ENCODE results near the gene ITGA11. TPM values are rescaled to one million over a fixed set of nuclear protein-coding genes. Genes with fewer than 3 reads are reported as not detected.

Gene ITGA11
- total RNA-seq, 1 donor from 2014 or later = 0.22 TPM

DNA sequence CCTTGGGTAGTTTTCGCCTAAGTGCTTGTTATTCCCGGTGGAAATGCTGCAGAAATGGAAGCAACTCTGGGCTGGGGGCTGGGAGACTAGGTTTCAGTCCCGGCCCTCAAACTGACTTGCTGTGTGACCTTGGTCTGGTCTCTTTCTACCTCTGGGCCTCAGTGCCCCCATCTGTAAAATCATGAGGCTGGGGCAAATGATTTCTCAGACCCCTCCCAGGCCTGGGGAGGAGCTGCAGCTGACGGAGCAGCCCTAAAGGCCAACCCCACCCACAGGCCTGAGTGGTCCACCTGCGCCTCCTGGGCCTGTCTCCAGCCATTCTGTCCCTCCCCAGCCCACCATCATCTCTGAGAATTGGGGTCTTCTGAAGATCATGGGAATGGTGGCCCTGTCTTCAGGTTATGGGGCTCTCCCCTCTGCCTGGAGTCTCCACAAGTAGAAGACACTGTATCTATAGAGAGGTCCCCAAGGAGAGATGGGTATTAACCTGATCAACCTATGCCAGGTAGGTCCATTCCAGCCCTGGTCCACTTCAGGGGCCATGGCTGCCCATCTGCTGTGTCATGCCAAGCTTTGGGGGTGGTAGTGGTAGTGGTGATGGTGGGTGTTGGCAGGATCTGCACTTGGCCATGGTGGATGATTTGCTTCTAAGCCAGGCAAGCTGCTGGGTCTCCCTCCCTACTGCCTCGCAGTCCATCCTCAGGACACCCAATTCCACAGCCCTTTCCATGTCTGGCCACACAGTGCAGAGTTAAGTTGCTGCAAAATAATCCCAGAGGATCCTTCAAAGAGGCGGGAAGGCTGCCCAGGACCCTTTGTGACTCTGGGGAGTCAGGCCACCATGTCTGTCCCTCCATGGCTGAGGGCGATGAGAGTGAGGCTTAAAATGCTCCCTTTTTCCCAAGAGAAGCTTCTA lies 46.0 kb downstream of the ITGA11 start:
- no peak for DNase-seq
- TF ChIP-seq, protein P1, sequence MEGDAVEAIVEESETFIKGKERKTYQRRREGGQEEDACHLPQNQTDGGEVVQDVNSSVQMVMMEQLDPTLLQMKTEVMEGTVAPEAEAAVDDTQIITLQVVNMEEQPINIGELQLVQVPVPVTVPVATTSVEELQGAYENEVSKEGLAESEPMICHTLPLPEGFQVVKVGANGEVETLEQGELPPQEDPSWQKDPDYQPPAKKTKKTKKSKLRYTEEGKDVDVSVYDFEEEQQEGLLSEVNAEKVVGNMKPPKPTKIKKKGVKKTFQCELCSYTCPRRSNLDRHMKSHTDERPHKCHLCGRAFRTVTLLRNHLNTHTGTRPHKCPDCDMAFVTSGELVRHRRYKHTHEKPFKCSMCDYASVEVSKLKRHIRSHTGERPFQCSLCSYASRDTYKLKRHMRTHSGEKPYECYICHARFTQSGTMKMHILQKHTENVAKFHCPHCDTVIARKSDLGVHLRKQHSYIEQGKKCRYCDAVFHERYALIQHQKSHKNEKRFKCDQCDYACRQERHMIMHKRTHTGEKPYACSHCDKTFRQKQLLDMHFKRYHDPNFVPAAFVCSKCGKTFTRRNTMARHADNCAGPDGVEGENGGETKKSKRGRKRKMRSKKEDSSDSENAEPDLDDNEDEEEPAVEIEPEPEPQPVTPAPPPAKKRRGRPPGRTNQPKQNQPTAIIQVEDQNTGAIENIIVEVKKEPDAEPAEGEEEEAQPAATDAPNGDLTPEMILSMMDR (IDR thresholded peaks at IDR 0.05; ENCODE audit: partially characterized antibody, unreplicated experiment) = no peak
- H3K4me3 Mint-ChIP-seq (ENCODE audit: unreplicated experiment) = no peak overlapping the region
- H3K27me3 Mint-ChIP-seq (ENCODE audit: unreplicated experiment) = peaks cover 3% of the 10 kb centered on the region
- H3K36me3 Mint-ChIP-seq (ENCODE audit: unreplicated experiment) = no peaks in the 10 kb centered on the region
- H3K4me1 Mint-ChIP-seq (ENCODE audit: low read depth, unreplicated experiment) = peaks cover 5% of the 10 kb centered on the region
- peaks cover 2% of the 10 kb centered on the region for H3K9me3 Mint-ChIP-seq (ENCODE audit: unreplicated experiment)
- H3K27ac Mint-ChIP-seq (ENCODE audit: unreplicated experiment) = no peak overlapping the region

DNA sequence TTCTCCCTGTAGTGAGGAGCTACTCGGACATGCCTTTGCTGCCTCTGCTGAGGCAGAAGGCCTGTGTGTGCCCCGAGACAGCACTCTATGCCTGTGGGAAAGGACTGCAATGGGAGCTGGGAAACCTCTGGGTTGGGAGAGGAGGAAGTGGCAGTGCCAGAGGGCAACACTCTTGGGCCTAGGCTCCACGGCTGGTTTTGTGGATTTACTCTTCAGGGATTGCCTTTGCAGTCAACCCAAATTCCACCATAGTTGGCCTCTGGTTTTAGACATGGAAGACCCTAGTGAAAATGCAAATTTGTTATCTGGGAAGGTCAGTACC lies 46.8 kb downstream of the ITGA11 start:
- H3K27me3 Mint-ChIP-seq (ENCODE audit: unreplicated experiment) = peaks cover 3% of the 10 kb centered on the region
- TF ChIP-seq, protein P1 (IDR thresholded peaks at IDR 0.05; ENCODE audit: partially characterized antibody, unreplicated experiment) = no peak
- no peaks in the 10 kb centered on the region for H3K36me3 Mint-ChIP-seq (ENCODE audit: unreplicated experiment)
- peaks cover 2% of the 10 kb centered on the region for H3K9me3 Mint-ChIP-seq (ENCODE audit: unreplicated experiment)
- no peak overlapping the region for H3K27ac Mint-ChIP-seq (ENCODE audit: unreplicated experiment)
- DNase-seq = no peak
- peaks cover 5% of the 10 kb centered on the region for H3K4me1 Mint-ChIP-seq (ENCODE audit: low read depth, unreplicated experiment)
- no peak overlapping the region for H3K4me3 Mint-ChIP-seq (ENCODE audit: unreplicated experiment)

DNA sequence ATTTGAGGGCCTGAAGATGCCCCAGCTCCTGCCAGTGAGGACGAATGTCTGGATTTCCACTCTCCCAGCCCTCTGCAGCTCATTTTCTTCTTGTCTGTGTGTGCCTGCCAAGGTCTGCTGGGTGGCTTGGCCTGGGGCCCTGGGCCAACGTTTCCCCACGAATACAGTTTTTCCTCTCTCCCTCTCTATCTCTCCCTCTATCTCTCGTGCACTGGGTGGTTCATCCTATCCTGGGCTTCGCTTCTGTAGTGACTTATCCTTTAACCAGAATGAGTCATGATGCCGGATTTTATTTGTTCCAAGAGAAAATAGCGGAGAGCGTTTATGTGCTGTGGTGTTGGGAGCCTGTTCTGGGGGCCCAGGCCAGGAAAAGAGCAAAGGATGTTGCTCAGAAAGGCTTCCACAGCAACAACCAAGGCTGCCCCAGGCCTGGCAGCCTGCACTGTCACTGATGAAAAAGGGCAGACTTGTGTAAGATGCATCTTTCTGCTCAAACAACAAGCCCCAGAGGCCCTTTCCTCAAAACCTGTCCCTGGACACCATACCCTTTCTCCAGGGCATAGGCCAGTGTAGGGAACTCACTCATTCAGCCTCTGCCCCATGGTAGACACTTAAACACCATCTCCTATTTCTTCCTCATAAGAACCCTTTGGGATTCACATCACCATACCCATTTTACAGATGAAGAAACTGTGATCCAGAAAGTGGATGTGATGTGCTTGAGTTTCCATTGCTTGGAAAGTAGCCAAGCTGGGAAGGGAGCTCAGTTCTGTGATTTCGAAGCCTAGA lies 47.3 kb downstream of the ITGA11 start:
- Mint-ChIP-seq H3K9me3 (ENCODE audit: unreplicated experiment) (no peaks in the 10 kb centered on the region), H3K27me3 (ENCODE audit: unreplicated experiment) (peaks cover 3% of the 10 kb centered on the region), H3K4me1 (ENCODE audit: low read depth, unreplicated experiment) (no peaks in the 10 kb centered on the region), H3K36me3 (ENCODE audit: unreplicated experiment) (no peaks in the 10 kb centered on the region), H3K27ac (ENCODE audit: unreplicated experiment) (no peak overlapping the region), H3K4me3 (ENCODE audit: unreplicated experiment) (no peak overlapping the region)
- TF ChIP-seq, protein P1 (IDR thresholded peaks at IDR 0.05; ENCODE audit: partially characterized antibody, unreplicated experiment) = no peak
- no peak for DNase-seq

DNA sequence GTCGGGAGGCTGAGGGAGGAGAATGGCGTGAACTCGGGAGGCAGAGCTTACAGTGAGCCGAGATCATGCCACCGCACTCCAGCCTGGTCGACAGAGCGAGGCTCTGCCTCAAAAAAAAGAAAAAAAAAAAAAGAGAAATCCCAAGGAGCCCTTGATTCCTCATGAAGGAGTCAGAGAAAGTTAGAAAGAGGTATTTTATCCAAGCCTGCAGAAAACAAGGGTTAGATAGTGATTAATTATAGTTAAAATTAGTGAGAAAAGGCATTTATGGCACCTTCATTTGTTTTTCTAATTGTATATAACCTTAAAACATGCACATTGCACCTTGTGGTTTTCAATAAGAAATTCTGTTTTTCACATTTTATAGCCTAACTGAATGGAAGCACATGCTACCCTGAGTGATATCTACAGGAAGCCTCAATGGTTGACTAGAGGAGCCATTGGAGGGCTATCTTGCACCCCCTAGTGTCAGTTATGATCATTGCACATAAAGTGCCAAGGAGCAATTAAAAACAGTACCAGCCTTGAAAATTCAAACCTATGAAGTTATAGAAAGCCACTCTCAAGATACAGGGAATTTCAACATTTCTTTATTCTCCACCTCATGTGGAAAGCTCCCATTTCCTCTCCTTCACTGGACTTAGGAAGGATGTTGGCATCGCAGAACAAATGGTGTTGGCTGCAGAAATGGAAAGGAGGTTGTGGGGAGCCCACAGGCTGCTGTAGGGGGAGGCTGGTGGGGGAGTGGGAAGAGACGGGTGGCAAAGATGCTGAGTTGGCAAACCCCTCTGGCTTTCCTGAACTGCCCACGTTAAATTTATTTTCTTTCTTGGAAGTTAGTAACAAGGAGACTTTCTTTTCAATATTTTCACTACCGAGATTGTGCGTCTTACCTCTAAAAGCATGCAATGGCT lies 48.5 kb downstream of the ITGA11 start:
- no peaks in the 10 kb centered on the region for H3K9me3 Mint-ChIP-seq (ENCODE audit: unreplicated experiment)
- no peak for DNase-seq
- H3K4me1 Mint-ChIP-seq (ENCODE audit: low read depth, unreplicated experiment) = no peaks in the 10 kb centered on the region

More for the DNA sequence above, 48.5 kb downstream of the ITGA11 start:
- Mint-ChIP-seq H3K36me3 (ENCODE audit: unreplicated experiment) (no peaks in the 10 kb centered on the region), H3K27ac (ENCODE audit: unreplicated experiment) (no peak overlapping the region), H3K4me3 (ENCODE audit: unreplicated experiment) (no peak overlapping the region), H3K27me3 (ENCODE audit: unreplicated experiment) (peaks cover 3% of the 10 kb centered on the region)
- TF ChIP-seq, protein P1 (IDR thresholded peaks at IDR 0.05; ENCODE audit: partially characterized antibody, unreplicated experiment) = peak; percentile 71
